CD4-positive, alpha-beta T cell (primary cell): ENCODE data around the gene AGK. TPM values are rescaled to one million over a fixed set of nuclear protein-coding genes. Genes with fewer than 3 reads are reported as not detected.

Source experiments
- ATAC-seq: fragments of 200-7000 bp; cut with Tn5 transposase; one replicate; pipeline ENCODE4 v1.10.0; 2022; ENCODE audit warnings: mild to moderate bottlenecking; ENCODE audit not compliant: poor library complexity
- CTCF ChIA-PET: fragments of 350-600 bp; sonication (Branson Sonifier 250); formaldehyde crosslinking; loops from one replicate; lab custom pipeline; 2021; ENCODE audit warnings: antibody characterized with exemption, inconsistent platforms; lab: Charles Lee
- POLR2A ChIA-PET: fragments of 350-600 bp; sonication (Branson Sonifier 250); formaldehyde crosslinking; loops from one replicate; lab custom pipeline; 2021; ENCODE audit warnings: antibody characterized with exemption, inconsistent platforms; lab: Charles Lee
- DNase-seq, 14 experiments: peaks; one replicate each; pipeline ENCODE4 v3.0.0-alpha.2; 2013 to 2020; ENCODE audit warnings: mixed read lengths in 2 of 14
- H3K27ac ChIP-seq, 2 donors: one replicate each; pipeline versions ENCODE4 v1.5.1 to v1.7.0; 2013; ENCODE audit warnings: low read length in 2 of 2, low read depth in 1 of 2, mild to moderate bottlenecking in 1 of 2
- H3K27me3 ChIP-seq, 2 experiments: 1 replicate in 1 of 2; 2 replicates in 1 of 2; pipeline versions ENCODE4 v1.6.1 to v1.7.0; 2013; ENCODE audit warnings: low read length in 2 of 2, control low read depth in 1 of 2, mild to moderate bottlenecking in 1 of 2, moderate library complexity in 1 of 2; ENCODE audit not compliant: insufficient read depth in 2 of 2, control insufficient read depth in 1 of 2
- H3K36me3 ChIP-seq: one replicate; pipeline ENCODE4 v1.6.1; 2013; ENCODE audit warnings: low read length, control low read depth; ENCODE audit not compliant: insufficient read depth
- H3K4me1 ChIP-seq: one replicate; pipeline ENCODE4 v1.6.1; 2013; ENCODE audit warnings: low read length, control low read depth; ENCODE audit not compliant: insufficient read depth
- H3K4me3 ChIP-seq: one replicate; pipeline ENCODE4 v1.5.1; 2013; ENCODE audit warnings: mild to moderate bottlenecking, low read length, moderate library complexity
- H3K9me3 ChIP-seq, 2 experiments: 1 replicate in 1 of 2; 2 replicates in 1 of 2; pipeline versions ENCODE4 v1.6.1 to v1.7.0; 2013; ENCODE audit warnings: low read length in 2 of 2, mild to moderate bottlenecking in 2 of 2, control low read depth in 1 of 2, moderate library complexity in 1 of 2; ENCODE audit not compliant: control insufficient read depth in 1 of 2, insufficient read depth in 1 of 2
- H3K27ac Mint-ChIP-seq: one replicate; pipeline ENCODE4 v1.8.0; 2020; ENCODE audit warnings: mixed read lengths
- H3K27me3 Mint-ChIP-seq: one replicate; pipeline ENCODE4 v1.8.0; 2021; ENCODE audit warnings: mixed read lengths
- H3K36me3 Mint-ChIP-seq: one replicate; pipeline ENCODE4 v1.8.0; 2021; ENCODE audit warnings: low read depth, mixed read lengths
- H3K4me1 Mint-ChIP-seq: one replicate; pipeline ENCODE4 v1.8.0; 2021; ENCODE audit warnings: low read depth, mixed read lengths
- H3K4me3 Mint-ChIP-seq: one replicate; pipeline ENCODE4 v1.8.0; 2020; ENCODE audit warnings: mild to moderate bottlenecking, mixed read lengths
- H3K9me3 Mint-ChIP-seq: one replicate; pipeline ENCODE4 v1.8.0; 2020; ENCODE audit warnings: mixed read lengths
- intact Hi-C, 2 experiments: fragments of 100-400 bp; cut with DNase I in 1 of 2; cut with micrococcal nuclease in 1 of 2; formaldehyde crosslinking; loops; one replicate each; pipeline versions ENCODE4 v1.15.1 to v1.9.0; 2023 to 2025; cut with DNase I, micrococcal nuclease
- total RNA-seq, 174 experiments: library from RNA in 2 of 174; stranded (reverse) in 2 of 174; gene quantifications; one replicate each; pipeline ENCODE4 v1.2.3 and lab custom pipeline; 2021 to 2026
- TF ChIP-seq, protein P1 (sequence below): fragments of 200-600 bp; IDR thresholded peaks from one replicate; pipeline ENCODE4 v1.8.0; 2022; ENCODE audit warnings: antibody characterized with exemption, mild to moderate bottlenecking

AGK gene
- total RNA-seq, 2 experiments from 2014 or later: 18.9 to 20.5 TPM

DNA sequence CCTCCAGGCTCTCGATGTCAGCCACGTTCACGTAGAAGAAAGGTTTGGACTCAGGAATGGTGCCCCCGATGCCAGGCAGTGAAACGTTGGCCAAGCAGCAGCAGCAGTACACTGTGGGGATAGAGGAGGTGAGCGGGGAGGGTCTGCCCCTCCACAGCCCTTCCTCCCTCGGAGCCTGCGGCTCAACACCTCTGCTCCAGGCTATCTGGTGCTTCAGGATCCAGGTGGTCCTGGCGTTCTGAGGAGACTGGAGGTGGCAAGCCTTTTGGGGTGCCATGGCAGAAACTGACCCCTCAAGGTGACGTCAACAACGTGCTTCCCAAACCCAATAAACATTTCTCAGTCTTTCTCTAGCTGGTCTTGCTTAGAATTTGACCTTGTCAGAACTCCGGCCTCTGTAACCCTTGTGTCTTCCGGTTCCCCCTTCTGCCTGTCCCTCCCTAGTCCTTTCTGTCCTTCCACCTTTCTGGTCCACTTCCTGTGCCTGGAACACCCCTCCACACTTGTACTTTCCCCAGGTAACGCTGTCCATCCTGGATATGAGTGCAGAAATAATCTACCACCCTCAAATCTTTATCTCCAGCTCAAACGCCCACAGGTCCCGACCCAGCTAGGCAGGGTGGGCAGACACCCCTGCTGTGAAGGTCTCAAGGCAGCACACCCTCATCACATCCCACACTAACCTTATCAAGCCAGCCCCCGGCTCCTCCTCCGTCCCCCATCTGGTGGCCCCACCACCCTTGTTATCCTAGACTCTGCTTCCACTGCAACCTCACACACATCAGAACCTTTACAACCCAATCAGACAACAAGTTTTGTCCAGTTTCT lies 114.2 kb downstream of the AGK start:
- intact Hi-C loops: no loop called here
- Mint-ChIP-seq H3K9me3 (no peaks in the 10 kb centered on the region), H3K27me3 (no peaks in the 10 kb centered on the region), H3K36me3 (peaks cover 85% of the 10 kb centered on the region), H3K27ac (peak overlapping the region; percentile 21), H3K4me3 (no peak overlapping the region), H3K4me1 (peaks cover 5% of the 10 kb centered on the region)
- ATAC-seq (no peak), DNase-seq (no peak)
- H3K27me3 ChIP-seq: no peaks in the 10 kb centered on the region
- no peak overlapping the region for H3K4me3 ChIP-seq
- POLR2A ChIA-PET: interaction anchor here (0.9 kb wide), 1 partner anchor 73 kb away, joined by 4 read pairs; the partner anchor contains the start of gene SSBP1
- TF ChIP-seq, protein P1, sequence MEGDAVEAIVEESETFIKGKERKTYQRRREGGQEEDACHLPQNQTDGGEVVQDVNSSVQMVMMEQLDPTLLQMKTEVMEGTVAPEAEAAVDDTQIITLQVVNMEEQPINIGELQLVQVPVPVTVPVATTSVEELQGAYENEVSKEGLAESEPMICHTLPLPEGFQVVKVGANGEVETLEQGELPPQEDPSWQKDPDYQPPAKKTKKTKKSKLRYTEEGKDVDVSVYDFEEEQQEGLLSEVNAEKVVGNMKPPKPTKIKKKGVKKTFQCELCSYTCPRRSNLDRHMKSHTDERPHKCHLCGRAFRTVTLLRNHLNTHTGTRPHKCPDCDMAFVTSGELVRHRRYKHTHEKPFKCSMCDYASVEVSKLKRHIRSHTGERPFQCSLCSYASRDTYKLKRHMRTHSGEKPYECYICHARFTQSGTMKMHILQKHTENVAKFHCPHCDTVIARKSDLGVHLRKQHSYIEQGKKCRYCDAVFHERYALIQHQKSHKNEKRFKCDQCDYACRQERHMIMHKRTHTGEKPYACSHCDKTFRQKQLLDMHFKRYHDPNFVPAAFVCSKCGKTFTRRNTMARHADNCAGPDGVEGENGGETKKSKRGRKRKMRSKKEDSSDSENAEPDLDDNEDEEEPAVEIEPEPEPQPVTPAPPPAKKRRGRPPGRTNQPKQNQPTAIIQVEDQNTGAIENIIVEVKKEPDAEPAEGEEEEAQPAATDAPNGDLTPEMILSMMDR: no peak
- no peaks in the 10 kb centered on the region for H3K9me3 ChIP-seq
- H3K4me1 ChIP-seq: no peaks in the 10 kb centered on the region
- no peak overlapping the region for H3K27ac ChIP-seq
- CTCF ChIA-PET: interaction anchor here (0.6 kb wide), 1 partner anchor 82 kb away, joined by 3 read pairs; no protein-coding TSS in a partner anchor
- peaks cover 57% of the 10 kb centered on the region for H3K36me3 ChIP-seq

DNA sequence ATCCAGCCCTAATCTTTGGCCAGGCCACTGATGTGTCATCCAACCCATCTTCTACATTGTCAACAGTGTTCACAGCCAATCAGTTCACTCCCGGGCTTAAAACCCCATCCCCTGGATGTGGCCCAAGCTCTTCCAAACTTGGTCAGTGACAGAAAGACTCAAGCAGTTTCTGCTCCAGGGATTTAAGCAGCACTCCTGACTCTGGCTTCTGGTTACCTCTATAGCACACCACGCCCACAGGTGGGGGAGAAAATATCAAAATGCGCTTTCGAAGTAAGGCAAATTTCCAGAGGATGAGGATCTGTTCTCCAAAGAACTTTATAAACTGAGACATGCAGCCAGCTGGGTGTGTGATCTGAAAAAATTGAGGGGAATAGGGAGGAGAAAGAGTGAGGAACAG lies 114.9 kb downstream of the AGK start:
- no peaks in the 10 kb centered on the region for H3K4me1 ChIP-seq
- no peak overlapping the region for H3K4me3 ChIP-seq
- Mint-ChIP-seq H3K4me3 (no peak overlapping the region), H3K27ac (peak overlapping the region; percentile 21), H3K27me3 (no peaks in the 10 kb centered on the region), H3K9me3 (no peaks in the 10 kb centered on the region), H3K4me1 (peaks cover 5% of the 10 kb centered on the region), H3K36me3 (peaks cover 85% of the 10 kb centered on the region)
- ChIA-PET CTCF (interaction anchor here (0.6 kb wide), 1 partner anchor 81 kb away, joined by 3 read pairs; no protein-coding TSS in a partner anchor), POLR2A (interaction anchor here (0.9 kb wide), 1 partner anchor 72 kb away, joined by 4 read pairs; the partner anchor contains the start of gene SSBP1)
- DNase-seq (no peak), ATAC-seq (no peak)
- intact Hi-C loops: no loop called here
- peaks cover 57% of the 10 kb centered on the region for H3K36me3 ChIP-seq
- H3K27me3 ChIP-seq: no peaks in the 10 kb centered on the region
- H3K27ac ChIP-seq: no peak overlapping the region
- no peaks in the 10 kb centered on the region for H3K9me3 ChIP-seq
- TF ChIP-seq, protein P1: no peak

DNA sequence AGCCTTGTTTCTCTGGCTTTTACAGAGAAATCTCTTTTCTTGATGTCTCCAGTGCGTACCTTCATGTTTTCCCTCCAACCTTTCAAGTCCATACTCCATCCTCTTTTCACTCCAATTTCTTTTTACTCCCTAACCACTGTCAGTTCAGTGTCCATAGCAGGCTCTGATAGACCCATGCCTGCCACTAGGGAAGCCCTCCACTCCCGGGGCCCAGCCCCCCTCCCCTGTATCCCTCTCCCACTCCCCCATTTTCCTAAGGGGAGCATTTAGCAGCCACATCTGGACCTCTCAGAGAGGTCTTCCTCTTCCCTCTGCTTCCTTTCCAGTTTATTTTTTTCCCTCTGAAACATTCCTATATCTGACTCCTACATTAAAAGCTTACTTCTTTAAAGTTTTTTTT lies 117.6 kb downstream of the AGK start:
- H3K4me1 ChIP-seq: no peaks in the 10 kb centered on the region
- peaks cover 58% of the 10 kb centered on the region for H3K36me3 ChIP-seq
- no peaks in the 10 kb centered on the region for H3K27me3 Mint-ChIP-seq
- ChIA-PET POLR2A (no interaction called here), CTCF (no interaction called here)
- no peaks in the 10 kb centered on the region for H3K27me3 ChIP-seq
- no peaks in the 10 kb centered on the region for H3K9me3 ChIP-seq
- no peak overlapping the region for H3K4me3 Mint-ChIP-seq
- no peaks in the 10 kb centered on the region for H3K4me1 Mint-ChIP-seq
- H3K27ac Mint-ChIP-seq: peak overlapping the region; percentile 56
- ATAC-seq (no peak), DNase-seq (no peak)
- H3K9me3 Mint-ChIP-seq: no peaks in the 10 kb centered on the region
- intact Hi-C loops: no loop called here
- TF ChIP-seq, protein P1: no peak
- peaks cover 88% of the 10 kb centered on the region for H3K36me3 Mint-ChIP-seq
- H3K27ac ChIP-seq: no peak overlapping the region
- H3K4me3 ChIP-seq: no peak overlapping the region
